NCI-H748 treated with DMSO at 0.1 percent for 48 hours (cell line): ENCODE measurements around the gene PGPEP1.

Experiments
- DNase-seq: peaks from one replicate; lab custom pipeline; 2025; lab: John Stamatoyannopoulos, UW

Gene PGPEP1

DNA sequence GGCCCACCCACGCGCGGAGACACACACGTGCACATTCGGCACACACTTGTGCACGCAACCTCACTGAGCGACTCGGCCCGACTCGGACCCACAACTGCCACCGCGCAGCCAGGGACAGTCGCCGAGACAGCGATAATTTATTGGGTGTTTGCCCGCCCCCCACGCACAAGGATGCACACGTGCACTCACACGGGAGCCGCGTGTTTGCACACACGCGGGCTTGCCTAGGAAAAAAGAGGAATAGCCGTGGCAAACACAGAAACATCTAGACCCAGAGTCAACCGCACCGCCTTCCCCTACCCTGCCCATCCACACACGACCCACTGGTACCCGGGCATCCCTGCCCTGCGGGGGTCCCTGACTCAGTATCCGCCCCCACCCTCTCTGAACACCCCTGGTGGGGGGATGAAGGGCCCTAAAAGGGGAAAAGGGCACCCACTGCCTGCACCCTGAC, 77.7 kb downstream of the PGPEP1 start:
- DNase-seq, result no peak

DNA sequence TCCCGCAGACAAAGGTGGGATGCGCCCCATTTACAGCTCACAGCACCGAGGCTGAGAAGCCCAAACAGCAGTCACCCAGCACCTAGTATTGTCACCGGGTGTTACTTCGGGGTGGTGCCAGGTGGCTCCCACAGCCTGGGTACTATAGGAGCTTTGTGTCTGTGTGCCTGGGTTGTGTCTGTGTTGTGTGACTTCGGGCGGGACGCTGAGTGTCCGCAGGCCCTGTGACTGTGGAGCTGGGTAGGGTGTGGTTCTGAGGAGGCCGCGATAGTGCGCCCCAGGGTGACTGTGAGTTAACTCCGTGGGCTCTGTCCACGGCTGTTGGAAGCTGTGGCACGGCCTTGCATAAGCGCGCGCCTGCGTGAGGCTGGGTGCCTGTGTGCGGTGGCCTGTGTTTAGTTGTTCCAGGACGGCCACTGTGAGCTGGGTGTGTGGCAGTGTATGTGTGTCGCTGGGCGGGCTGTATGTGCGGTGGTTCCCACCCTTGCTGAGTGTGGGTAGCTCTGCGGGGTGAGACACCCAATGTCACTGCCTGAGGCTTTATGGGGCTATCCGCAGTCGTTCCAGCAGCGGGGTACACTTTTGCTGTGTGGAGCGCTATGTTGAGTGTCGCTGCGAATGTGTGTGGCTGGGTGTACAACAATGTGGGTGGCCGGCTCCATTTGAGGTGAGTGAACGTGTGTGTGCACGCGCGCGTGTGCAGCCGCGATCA, 78.2 kb downstream of the PGPEP1 start:
- peak; percentile 6 for DNase-seq

GRCh38 chr19:18419195-18419698, 78.8 kb downstream of the PGPEP1 start, which contains the start of gene SSBP4:
Gene SSBP4 (plus strand): TSS chr19:18419398. CDS start chr19:18419649, 251 bp downstream.
- no peak for DNase-seq
